Measurements from ENCODE around the gene VWF.

VWF gene

GRCh38 chr12:5921027-5921909 is 203.2 kb downstream of the VWF start:
- POLR2A ChIA-PET = no interaction called here
- TF ChIP-seq FOXK2 (IDR thresholded peaks at IDR 0.05) (no peak), CTBP1 (IDR thresholded peaks at IDR 0.05; ENCODE audit: borderline replicate concordance) (no peak), HDGF (IDR thresholded peaks at IDR 0.05; ENCODE audit: borderline replicate concordance) (no peak), SP1 (IDR thresholded peaks at IDR 0.05) (no peak), BHLHE40 (IDR thresholded peaks at IDR 0.05; ENCODE audit: borderline replicate concordance) (no peak), L3MBTL2 (conservative IDR thresholded peaks at IDR 0.05) (no peak), ARNT (IDR thresholded peaks at IDR 0.05) (no peak), SUZ12 (IDR thresholded peaks at IDR 0.05) (no peak), PKNOX1 (IDR thresholded peaks at IDR 0.05) (no peak), FOXA1 (IDR thresholded peaks at IDR 0.05) (no peak), NFRKB (IDR thresholded peaks at IDR 0.05) (no peak), TARDBP (IDR thresholded peaks at IDR 0.05) (no peak)
- DNase-seq (ENCODE audit: extremely low spot score) = no peak
- CTCF ChIA-PET = interaction anchor here (0.7 kb wide), 1 partner anchor 358 kb away, joined by 3 read pairs; no protein-coding TSS in a partner anchor

DNA sequence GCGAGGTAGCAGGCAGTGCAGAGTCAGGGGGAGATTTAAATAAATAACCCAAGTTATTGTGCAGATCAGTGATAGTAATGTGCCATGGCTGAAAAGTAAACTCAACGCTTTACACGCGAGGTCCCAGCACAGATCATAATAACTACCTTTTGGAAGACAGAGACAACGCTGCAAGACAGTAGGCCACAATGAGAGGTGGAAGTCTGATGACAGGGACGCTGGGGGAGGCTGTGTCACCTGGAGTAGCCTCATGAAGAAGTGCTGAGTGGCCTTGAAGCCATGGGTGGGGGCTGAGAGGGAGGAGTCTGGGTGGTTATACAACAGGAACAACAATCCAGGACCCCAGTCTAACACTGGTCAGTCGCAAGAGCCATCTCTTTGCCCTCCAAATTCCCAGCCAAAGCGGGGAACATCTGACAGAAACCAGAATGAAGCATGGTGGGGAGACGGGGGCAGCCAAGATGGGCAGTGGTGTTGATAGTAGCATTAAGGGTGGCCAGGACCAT is 207.6 kb downstream of the VWF start:
- no peak for DNase-seq (ENCODE audit: extremely low spot score)
- TF ChIP-seq ARNT (IDR thresholded peaks at IDR 0.05) (no peak), FOXM1 (IDR thresholded peaks at IDR 0.05; ENCODE audit: borderline replicate concordance) (no peak), CTBP1 (IDR thresholded peaks at IDR 0.05; ENCODE audit: borderline replicate concordance) (no peak), HDGF (IDR thresholded peaks at IDR 0.05; ENCODE audit: borderline replicate concordance) (no peak), NFRKB (IDR thresholded peaks at IDR 0.05) (no peak), LEF1 (IDR thresholded peaks at IDR 0.05; ENCODE audit: borderline replicate concordance) (no peak), SUZ12 (IDR thresholded peaks at IDR 0.05) (no peak), L3MBTL2 (conservative IDR thresholded peaks at IDR 0.05) (no peak), ZNF384 (IDR thresholded peaks at IDR 0.05) (no peak), ELF4 (IDR thresholded peaks at IDR 0.05) (no peak), SP1 (IDR thresholded peaks at IDR 0.05) (no peak), FOXK2 (IDR thresholded peaks at IDR 0.05) (no peak), BHLHE40 (IDR thresholded peaks at IDR 0.05; ENCODE audit: borderline replicate concordance) (no peak)
- POLR2A ChIA-PET = no interaction called here
- CTCF ChIA-PET = no interaction called here

DNA sequence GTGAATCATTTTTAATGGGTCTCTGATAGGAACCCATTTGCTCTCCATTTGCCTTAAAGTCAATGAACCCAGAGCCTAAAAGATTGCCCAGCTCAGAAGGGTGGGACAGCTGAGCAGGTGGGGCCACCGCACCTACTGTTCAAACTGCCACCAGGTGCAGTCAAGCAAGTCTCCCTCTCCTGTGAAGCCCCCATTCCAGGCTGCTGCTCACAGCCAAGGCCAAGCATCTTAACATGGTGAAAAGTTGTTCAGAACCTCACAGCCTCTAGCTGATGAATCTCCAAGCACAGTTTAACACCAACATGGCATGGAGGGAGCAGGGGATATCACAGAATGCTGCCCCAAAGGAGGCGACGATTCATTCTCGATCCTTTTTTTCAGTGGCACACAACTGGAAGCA is 209.0 kb downstream of the VWF start:
- no peak for DNase-seq (ENCODE audit: extremely low spot score)
- no peak for TF ChIP-seq SP1 (IDR thresholded peaks at IDR 0.05)
- TF ChIP-seq FOXM1 (IDR thresholded peaks at IDR 0.05; ENCODE audit: borderline replicate concordance) = no peak
- ChIA-PET POLR2A (no interaction called here), CTCF (no interaction called here)

DNA sequence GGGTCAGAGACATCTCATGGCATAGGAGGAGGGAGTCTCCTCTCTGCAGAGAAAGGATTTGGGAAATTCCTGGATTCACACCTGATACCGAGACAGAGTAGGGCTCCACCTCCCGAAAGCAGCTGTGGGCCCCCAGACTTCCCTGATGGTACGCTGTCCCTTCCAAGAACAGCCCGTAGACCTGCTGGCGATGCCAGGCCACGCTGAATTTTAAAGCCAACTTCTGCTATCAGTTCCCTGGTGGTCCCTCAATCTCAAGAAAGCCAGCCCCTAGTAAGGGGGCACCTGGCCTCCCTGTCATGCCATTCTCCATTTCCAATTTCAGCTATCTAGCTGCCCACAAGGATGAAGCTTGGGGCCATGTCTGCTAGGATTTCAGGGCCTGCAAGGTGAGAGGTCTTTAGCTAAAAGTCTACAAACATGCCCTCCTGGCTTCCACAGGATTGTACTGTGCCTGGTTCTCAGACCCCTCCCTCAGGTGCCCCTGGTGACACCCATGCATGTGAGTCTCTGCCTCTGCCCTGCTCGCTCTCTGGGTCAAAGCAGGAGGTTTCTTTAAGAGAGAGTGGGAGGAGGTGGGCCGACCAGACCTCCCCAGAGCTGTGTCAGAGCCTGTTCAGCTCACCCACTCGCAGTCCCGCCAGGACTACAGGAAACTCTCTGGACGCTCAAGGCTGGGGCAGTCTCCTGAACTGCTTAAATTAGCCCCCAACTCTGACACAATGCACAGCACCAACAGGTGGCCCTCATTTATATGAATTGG is 209.9 kb downstream of the VWF start:
- POLR2A ChIA-PET = no interaction called here
- no peak for DNase-seq (ENCODE audit: extremely low spot score)
- TF ChIP-seq SP1 (IDR thresholded peaks at IDR 0.05) = no peak
- no peak for TF ChIP-seq NFRKB (IDR thresholded peaks at IDR 0.05)
- no peak for TF ChIP-seq FOXA1 (IDR thresholded peaks at IDR 0.05)
- TF ChIP-seq HDGF (IDR thresholded peaks at IDR 0.05; ENCODE audit: borderline replicate concordance) = no peak
- no peak for TF ChIP-seq PKNOX1 (IDR thresholded peaks at IDR 0.05)
- CTCF ChIA-PET = interaction anchor here (0.7 kb wide), 1 partner anchor 37 kb away, joined by 4 read pairs; no protein-coding TSS in a partner anchor

DNA sequence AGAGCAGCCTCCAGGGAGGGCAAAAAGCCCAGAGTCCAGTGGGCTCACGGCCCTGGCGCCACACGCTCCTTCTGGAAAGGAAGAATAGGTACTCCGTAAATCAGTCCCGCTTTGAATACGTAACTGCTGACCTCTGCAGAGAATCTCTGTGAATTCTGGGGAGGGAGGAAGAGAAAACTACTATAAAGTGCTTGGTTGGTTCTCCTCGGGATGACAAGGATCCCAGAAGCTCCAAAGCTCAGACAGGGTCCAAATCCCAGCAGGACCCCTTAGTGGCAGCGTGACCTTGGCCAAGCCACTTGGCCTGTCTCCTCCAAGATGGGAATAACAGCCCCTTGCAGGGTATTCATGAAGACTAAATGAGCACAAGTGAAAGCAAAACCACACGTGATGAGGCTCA is 211.1 kb downstream of the VWF start:
- DNase-seq (ENCODE audit: extremely low spot score) = no peak
- ChIA-PET POLR2A (no interaction called here), CTCF (no interaction called here)
- TF ChIP-seq FOXM1 (IDR thresholded peaks at IDR 0.05; ENCODE audit: borderline replicate concordance) (no peak), FOXA1 (IDR thresholded peaks at IDR 0.05) (no peak), SP1 (IDR thresholded peaks at IDR 0.05) (no peak), L3MBTL2 (conservative IDR thresholded peaks at IDR 0.05) (no peak), BHLHE40 (IDR thresholded peaks at IDR 0.05; ENCODE audit: borderline replicate concordance) (no peak), ZNF384 (IDR thresholded peaks at IDR 0.05) (no peak), SUZ12 (IDR thresholded peaks at IDR 0.05) (no peak), HDGF (IDR thresholded peaks at IDR 0.05; ENCODE audit: borderline replicate concordance) (no peak), ELF4 (IDR thresholded peaks at IDR 0.05) (no peak), NFRKB (IDR thresholded peaks at IDR 0.05) (no peak), FOXK2 (IDR thresholded peaks at IDR 0.05) (no peak), CTBP1 (IDR thresholded peaks at IDR 0.05; ENCODE audit: borderline replicate concordance) (no peak), PKNOX1 (IDR thresholded peaks at IDR 0.05) (no peak), TARDBP (IDR thresholded peaks at IDR 0.05) (no peak), LEF1 (IDR thresholded peaks at IDR 0.05; ENCODE audit: borderline replicate concordance) (no peak), ARNT (IDR thresholded peaks at IDR 0.05) (no peak)

Measured in HEK293T (cell line).